ENCODE results near the gene CFD. TPM values are rescaled to one million over a fixed set of nuclear protein-coding genes. Genes with fewer than 3 reads are reported as not detected.

Gene CFD
- total RNA-seq, 2 experiments from 2014 or later, result 0.60 to 1.4 TPM

DNA sequence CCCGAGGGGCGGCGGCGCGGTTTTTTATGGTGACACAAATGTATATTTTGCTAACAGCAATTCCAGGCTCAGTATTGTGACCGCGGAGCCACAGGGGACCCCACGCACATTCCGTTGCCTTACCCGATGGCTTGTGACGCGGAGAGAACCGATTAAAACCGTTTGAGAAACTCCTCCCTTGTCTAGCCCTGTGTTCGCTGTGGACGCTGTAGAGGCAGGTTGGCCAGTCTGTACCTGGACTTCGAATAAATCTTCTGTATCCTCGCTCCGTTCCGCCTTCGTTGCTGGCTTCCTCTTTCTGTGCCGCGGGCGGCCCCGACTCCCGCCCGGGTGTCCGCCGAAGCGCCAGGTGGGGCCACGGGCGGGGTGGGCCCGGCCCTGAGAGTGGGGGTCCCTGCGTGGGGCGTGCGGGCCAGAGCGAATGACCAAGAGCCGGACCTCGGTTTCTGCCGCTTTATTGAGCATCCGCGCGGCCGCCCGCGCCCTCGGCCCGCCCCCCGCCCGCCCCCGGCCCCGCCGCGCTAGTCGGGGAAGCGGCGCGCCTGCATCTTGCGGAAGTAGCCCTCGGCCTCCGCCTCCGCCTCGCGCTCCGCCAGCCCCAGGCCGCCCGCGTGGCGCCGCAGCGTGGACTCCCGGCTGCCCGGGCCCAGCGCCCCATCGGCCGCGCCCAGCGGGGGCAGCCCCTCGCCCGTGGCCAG lies 47.3 kb upstream of the CFD start:
- ChIA-PET POLR2A (interaction anchor here (4.0 to 6.8 kb wide), 2 partner anchors 12 to 13 kb away, joined by 99 to 106 read pairs; partner anchors contain the start of gene PTBP1), CTCF (no interaction called here)
- TF ChIP-seq, protein P1, sequence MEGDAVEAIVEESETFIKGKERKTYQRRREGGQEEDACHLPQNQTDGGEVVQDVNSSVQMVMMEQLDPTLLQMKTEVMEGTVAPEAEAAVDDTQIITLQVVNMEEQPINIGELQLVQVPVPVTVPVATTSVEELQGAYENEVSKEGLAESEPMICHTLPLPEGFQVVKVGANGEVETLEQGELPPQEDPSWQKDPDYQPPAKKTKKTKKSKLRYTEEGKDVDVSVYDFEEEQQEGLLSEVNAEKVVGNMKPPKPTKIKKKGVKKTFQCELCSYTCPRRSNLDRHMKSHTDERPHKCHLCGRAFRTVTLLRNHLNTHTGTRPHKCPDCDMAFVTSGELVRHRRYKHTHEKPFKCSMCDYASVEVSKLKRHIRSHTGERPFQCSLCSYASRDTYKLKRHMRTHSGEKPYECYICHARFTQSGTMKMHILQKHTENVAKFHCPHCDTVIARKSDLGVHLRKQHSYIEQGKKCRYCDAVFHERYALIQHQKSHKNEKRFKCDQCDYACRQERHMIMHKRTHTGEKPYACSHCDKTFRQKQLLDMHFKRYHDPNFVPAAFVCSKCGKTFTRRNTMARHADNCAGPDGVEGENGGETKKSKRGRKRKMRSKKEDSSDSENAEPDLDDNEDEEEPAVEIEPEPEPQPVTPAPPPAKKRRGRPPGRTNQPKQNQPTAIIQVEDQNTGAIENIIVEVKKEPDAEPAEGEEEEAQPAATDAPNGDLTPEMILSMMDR (IDR thresholded peaks at IDR 0.05), result no peak
- H3K27me3 Mint-ChIP-seq, result no peaks in the 10 kb centered on the region
- intact Hi-C loops (cut with micrococcal nuclease), result no loop called here
- no peak for ATAC-seq
- no peak for DNase-seq
- peaks cover 56% of the 10 kb centered on the region for H3K36me3 Mint-ChIP-seq (ENCODE audit: low read depth)
- no peak overlapping the region for H3K27ac Mint-ChIP-seq
- H3K4me3 Mint-ChIP-seq, result no peak overlapping the region
- no peaks in the 10 kb centered on the region for H3K9me3 Mint-ChIP-seq
- H3K4me1 Mint-ChIP-seq (ENCODE audit: low read depth), result peaks cover 7% of the 10 kb centered on the region

- ATAC-seq (no peak), DNase-seq (no peak)
- H3K4me3 Mint-ChIP-seq, result no peak overlapping the region
- ChIA-PET CTCF (no interaction called here), POLR2A (interaction anchor here (4.0 kb wide), 1 partner anchor 12 kb away, joined by 106 read pairs; the partner anchor contains the start of gene PTBP1)
- H3K27me3 Mint-ChIP-seq, result no peaks in the 10 kb centered on the region
- no peak overlapping the region for H3K27ac Mint-ChIP-seq
- H3K4me1 Mint-ChIP-seq (ENCODE audit: low read depth), result peaks cover 1% of the 10 kb centered on the region
- TF ChIP-seq, protein P1 (IDR thresholded peaks at IDR 0.05), result no peak
- no peaks in the 10 kb centered on the region for H3K9me3 Mint-ChIP-seq
- intact Hi-C loops (cut with micrococcal nuclease), result no loop called here
- peaks cover 50% of the 10 kb centered on the region for H3K36me3 Mint-ChIP-seq (ENCODE audit: low read depth)
These were observed 46.7 kb upstream of the CFD start for GRCh38 chr19:812747-813218.

- TF ChIP-seq, protein P1 (IDR thresholded peaks at IDR 0.05), result no peak
- Mint-ChIP-seq H3K27me3 (no peaks in the 10 kb centered on the region), H3K36me3 (ENCODE audit: low read depth) (peaks cover 47% of the 10 kb centered on the region), H3K9me3 (no peaks in the 10 kb centered on the region), H3K4me1 (ENCODE audit: low read depth) (no peaks in the 10 kb centered on the region), H3K4me3 (no peak overlapping the region), H3K27ac (no peak overlapping the region)
- ATAC-seq (no peak), DNase-seq (no peak)
- CTCF ChIA-PET, result no interaction called here
- intact Hi-C loops (cut with micrococcal nuclease), result no loop called here
- POLR2A ChIA-PET, result interaction anchor here (1.8 to 4.0 kb wide), 2 partner anchors 13 to 171 kb away, joined by 4 to 106 read pairs; partner anchors contain the start of genes PTBP1 and WDR18
These were observed 46.0 kb upstream of the CFD start for GRCh38 chr19:813219-814151.

DNA sequence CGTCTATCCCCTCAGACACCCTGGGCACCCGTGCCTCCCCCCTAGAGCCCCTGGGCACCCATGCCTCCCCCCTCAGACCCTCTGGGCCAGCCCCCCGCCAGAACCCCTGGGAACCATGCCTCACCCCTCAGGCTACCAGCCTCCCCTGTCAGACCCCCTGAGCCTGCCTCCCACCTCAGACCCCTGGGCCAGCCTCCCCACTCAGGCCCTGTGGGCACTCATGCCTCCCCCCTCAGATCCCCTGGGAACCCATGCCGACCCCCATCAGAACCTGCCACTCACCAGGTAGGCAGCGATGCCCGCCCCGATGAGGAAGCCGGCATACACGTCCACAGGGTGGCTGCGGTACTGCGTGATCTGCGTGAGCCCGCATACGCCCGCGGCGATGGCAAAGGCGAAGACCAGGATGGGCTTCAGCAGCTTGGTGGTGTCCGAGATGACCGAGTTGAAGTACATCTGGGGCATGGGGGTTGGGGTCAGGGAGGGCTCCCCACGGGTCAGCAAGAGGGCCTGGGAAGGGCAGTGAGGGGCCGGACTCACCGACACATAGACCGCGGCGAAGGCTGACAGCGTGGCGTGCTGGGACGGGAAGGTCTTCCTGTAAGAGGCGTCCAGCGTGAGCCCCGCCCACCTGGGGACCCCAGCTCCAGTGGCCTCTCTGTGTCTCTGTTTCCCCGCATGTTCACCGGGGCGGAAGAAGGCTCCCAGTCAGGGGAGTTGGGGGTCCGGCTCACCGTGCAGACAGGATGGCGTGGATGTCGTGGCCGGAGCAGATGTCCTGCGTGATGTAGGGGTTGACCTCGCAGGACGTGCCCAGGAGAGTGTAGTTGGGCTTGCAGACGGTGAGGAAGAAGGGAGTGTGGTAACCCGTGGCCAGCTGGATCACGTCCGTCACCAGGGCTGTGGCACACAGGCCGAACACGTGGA lies 45.0 kb upstream of the CFD start:
- Mint-ChIP-seq H3K4me1 (ENCODE audit: low read depth) (no peaks in the 10 kb centered on the region), H3K9me3 (no peaks in the 10 kb centered on the region), H3K36me3 (ENCODE audit: low read depth) (peaks cover 43% of the 10 kb centered on the region), H3K4me3 (no peak overlapping the region), H3K27me3 (no peaks in the 10 kb centered on the region), H3K27ac (no peak overlapping the region)
- ChIA-PET CTCF (no interaction called here), POLR2A (interaction anchor here (1.1 to 4.0 kb wide), 3 partner anchors 9 to 170 kb away, joined by 3 to 106 read pairs (median 4); partner anchors contain the start of genes PTBP1 and WDR18)
- peak; percentile 17 for ATAC-seq
- intact Hi-C loops (cut with micrococcal nuclease), result no loop called here
- TF ChIP-seq, protein P1 (IDR thresholded peaks at IDR 0.05), result no peak
- peak; percentile 27 for DNase-seq

Measured in activated CD8-positive, alpha-beta T cell treated with anti-CD3 and anti-CD28 coated beads for 36 hours (primary cell).